Pons (tissue), 1 donor: Measurements from ENCODE around the gene SMLR1.
"Not testable (repeated sequence)": the region's sequence is repeated elsewhere in the genome, so short reads cannot be mapped to it uniquely, and the experiment has no call there.

ENCODE experiments used
- DNase-seq: peaks from one replicate; pipeline ENCODE4 v3.0.0-alpha.2; 2016; ENCODE audit warnings: low spot score

SMLR1 gene

DNA sequence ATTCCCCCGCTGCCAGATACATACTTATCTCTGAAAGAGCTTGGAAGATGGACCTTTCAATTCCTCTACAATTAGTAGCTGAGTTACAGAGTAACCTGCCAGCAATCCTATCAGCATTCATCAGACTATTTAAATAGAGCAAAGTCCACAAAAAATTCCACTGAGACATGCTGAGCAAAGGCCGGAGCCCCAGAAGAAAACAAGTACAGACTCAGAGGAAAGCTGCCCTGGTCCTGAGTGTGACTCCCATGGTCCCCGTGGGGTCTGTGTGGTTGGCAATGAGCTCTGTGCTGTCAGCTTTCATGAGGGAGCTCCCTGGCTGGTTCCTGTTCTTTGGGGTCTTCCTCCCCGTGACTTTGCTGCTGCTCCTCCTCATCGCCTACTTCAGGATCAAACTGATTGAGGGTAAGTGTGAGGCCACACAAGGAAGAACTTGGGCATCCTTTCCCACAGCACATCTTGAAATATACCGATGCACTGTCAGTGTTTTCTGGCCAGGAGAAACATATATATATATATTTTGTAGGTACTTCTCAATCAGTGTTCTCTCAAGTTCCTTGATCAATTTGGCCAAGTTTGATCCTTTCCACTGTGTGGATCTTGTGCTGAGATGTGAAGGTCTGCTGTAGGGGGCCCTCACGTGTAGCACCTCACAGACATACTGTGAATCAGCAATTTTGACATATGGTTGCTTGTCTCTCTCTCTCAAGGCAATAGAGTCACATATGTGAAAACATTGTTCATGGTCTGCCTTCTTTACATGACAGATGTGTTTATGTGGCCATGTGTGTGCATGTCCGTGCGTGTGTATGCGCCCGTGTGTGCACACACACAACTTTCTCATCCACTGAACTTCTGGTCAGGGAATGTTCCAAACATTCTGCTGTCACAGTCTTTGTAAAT is at the start of gene SMLR1:
SMLR1 (plus strand) TSS at position 160 of the 903 bp plus-strand sequence; CDS start at position 168, 8 bp downstream.
- no peak for DNase-seq

GRCh38 chr6:130778946-130779657 is 48.1 kb upstream of the SMLR1 start:
- DNase-seq, result no peak

GRCh38 chr6:130779658-130780033 is 47.6 kb upstream of the SMLR1 start:
- no peak for DNase-seq

- no peak for DNase-seq
These were observed 47.1 kb upstream of the SMLR1 start for GRCh38 chr6:130780122-130780521.

DNA sequence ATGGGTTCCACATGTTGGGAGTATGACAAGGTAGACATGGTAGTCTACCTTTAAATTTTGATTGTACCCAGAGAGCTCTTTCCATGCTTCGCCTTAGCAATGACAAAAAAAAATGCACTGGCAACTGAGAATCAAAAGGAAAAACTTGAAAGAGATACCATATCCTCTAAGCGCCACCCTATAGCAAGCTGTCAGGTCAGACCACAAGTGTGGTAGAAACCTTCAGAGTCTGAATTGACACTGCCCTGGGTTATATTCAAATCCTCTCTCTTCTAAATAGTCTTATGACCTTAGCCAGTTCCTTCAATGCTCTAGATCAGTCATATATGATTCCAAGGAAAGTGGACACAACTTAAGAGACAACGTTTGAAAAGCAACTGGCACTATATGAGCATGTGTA is 45.6 kb upstream of the SMLR1 start:
- no peak for DNase-seq

GRCh38 chr6:130783416-130784107 is 43.6 kb upstream of the SMLR1 start:
- DNase-seq, result no peak

DNA sequence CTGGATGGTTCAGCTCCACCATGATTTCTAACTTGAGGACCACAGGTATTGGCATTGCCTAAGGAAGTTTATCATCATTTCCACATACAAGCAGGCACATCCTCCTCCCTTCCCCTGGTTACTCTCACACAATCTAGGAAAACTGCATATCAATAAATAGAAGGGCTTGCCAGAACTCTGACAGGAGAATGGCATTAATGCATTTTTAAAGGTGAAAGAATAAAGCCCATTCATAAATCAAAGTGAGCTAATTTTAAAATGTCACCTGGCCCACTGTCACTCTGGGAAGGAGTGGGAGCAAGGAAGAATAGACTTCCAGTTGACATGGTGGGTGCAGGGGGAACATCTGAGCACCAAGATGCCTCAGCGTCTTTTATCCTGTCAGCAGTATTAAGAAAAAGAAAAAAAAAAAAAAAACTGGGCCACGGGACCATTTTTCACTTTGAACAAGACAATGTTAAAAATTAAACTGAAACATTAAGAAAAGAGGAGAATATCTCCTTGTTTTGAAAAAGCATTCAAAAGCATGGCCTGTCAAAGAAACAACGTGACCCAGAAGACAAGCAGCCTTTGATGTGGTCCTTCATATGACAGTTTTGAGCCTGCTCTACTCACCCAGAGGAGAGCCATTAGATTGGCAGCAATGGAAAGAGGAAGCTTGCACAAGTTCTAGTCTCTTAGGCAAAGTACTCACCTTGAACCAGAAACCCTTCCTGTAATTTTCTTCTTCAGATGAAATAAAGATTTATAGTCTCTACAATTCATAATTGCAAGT is 39.3 kb upstream of the SMLR1 start:
- DNase-seq, result no peak

- DNase-seq, result no peak
These were observed 38.3 kb upstream of the SMLR1 start for GRCh38 chr6:130788954-130789353.

GRCh38 chr6:130794010-130794697 is 33.1 kb upstream of the SMLR1 start:
- no peak for DNase-seq

DNA sequence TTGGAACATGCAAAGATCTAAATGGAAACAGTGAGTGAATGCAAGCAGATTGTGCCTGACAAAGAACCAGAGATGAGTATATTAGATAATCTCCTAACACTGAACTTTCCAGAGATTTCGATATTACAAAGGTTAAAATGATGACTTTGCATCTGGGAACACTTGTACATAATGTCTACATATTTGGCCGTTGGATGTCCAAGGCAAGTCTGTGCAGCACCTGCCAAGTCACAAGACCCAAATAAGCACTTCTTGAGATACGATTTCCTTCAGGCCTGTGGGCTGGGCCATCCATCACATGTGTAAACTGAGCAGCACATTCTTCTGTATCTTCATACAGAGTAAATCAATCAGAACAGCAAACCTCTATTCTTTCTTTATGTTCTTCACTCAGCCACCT is 32.5 kb upstream of the SMLR1 start:
- DNase-seq, result no peak

GRCh38 chr6:130796313-130796905 is 30.8 kb upstream of the SMLR1 start:
- peak; percentile 6 for DNase-seq

- DNase-seq, result no peak
These were observed 30.1 kb upstream of the SMLR1 start for GRCh38 chr6:130797061-130797460.

DNA sequence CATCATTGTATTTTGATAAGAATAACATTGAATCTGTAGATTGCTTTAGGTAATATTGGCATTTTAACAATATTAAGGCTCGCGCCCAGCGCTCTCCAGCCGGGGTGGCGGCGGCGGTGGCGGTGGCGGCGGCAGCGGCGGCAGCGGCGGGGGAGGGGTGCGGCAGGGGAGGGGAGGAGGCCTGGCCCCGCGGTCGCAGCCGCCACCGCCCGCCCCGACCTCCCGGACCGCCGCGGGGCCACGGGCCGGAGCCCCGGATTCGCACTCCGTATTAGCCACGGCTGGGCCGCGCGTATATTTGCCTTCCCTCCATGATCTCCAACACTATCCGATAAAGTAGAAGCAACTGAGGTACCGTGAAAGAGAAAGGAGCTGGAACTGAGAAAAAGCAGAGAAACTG is 25.8 kb upstream of the SMLR1 start:
- not testable (repeated sequence) for DNase-seq

- DNase-seq, result no peak
These were observed 16.7 kb upstream of the SMLR1 start for GRCh38 chr6:130810307-130811030.

DNA sequence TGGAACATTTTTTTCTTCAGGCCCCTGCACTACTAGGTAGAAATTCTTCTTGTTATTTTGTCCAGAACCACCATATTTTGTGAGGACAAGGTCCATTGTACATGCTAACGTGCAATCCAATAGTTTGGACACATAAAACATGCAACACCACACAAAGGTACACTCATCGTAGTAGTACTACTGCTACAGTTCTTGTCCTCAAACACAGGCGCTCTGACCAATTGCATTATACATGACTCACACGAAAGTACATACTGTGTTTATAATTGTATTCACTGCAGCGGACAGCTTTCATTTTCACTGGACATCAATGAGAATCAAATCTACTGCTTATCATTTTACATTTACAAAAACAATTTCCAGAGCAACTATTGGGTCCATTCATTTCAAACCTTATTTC is 15.3 kb upstream of the SMLR1 start:
- no peak for DNase-seq

DNA sequence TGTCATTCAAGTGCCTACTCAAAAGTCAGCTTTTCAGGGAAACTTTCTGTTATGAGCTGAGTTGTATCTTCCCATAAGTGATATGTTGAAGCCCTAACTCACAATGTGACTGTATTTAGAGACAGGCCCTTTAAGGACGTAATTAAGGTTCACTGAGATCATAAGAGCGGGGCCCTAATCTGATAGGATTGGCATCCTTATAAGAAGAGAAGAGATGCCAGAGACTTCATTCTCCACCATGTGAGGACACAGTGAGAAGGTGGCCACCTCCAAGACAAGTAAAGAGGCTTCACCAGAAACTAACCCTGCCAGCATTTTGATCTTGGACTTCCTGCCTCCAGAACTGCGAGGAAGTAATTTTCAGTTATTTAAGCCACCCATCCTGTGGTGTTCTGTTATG is 12.7 kb upstream of the SMLR1 start:
- DNase-seq, result no peak

DNA sequence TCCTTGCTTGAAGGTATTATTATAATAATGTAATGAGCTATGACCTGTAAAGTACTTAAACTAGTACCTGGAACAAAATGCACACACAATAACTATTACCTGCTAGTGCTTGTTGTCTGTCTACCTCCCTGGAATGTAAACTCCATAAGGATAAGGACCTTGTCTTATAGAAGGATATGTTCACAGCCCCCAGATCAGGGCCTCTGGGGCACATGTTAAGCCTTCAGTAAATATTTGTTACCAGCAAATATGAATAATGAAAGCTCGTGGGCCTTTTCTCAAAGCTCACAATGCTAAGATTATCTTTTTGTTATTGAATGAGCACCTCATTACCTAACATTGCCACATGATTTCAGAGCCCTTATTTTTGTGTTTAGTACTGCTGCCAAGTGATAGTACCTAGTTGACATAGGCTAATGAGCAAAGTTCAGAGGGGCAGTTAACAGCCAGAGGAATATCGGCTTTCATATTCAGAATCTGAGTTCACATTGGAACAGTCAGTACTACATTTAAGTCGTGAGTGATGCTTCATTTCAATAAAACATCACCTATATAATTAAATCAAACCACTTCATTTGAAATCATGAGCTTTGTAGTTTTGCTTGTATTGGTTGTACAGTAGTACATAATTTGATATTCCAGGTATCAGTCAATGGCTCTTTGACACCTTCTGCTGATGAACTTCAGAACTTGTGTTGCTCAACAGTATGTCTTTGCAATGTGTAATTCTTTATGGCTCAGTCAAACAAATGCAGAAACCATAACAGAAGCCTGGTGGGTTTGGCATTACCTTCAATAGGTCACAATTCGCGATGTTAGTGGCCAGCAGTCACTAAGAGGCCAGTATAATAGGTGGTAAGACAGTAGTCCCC is 11.8 kb upstream of the SMLR1 start:
- DNase-seq, result no peak

DNA sequence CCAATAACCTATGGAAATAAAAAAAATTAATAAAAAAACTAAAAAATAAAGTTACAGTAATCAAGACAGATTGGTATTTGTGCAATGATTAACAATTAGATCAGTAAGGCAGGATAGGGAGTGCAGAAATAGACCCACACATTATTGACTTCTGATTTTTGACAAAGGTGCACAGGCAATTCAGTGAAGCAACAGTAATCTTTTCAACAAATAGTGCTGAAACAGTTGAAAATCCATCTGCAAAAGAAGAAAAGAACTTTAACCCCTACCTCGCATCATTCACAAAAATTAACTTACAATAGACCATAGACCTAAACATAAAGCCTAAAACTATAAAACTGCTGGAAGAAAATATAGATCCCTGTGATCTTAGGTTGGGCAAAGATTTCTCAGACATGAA is 4.5 kb upstream of the SMLR1 start:
- DNase-seq, result no peak

GRCh38 chr6:130824978-130825694 is 2.1 kb upstream of the SMLR1 start:
- no peak for DNase-seq
